GM23338 (cell line): ENCODE measurements around the gene KISS1R.

Experiments used
- CREB1 ChIP-seq: fragments of 250-450 bp; sonication (Bioruptor Pico); IDR thresholded peaks from 2 replicates; pipeline ENCODE4 v1.5.0; 2020; ENCODE audit warnings: low read depth, mild to moderate bottlenecking, moderate library complexity
- EZH2 ChIP-seq: fragments of 200-600 bp; sonication (generic); IDR thresholded peaks from one replicate; pipeline ENCODE4 v1.8.0; 2017; ENCODE audit warnings: antibody characterized with exemption, mild to moderate bottlenecking, low read depth; ENCODE audit not compliant: unreplicated experiment
- JUNB ChIP-seq: IDR thresholded peaks from one replicate; pipeline ENCODE4 v1.6.1; 2016; ENCODE audit warnings: antibody characterized with exemption; ENCODE audit not compliant: unreplicated experiment
- POLR2AphosphoS5 ChIP-seq: IDR thresholded peaks from 2 replicates; pipeline ENCODE4 v1.6.1; 2016; ENCODE audit warnings: antibody characterized with exemption, low read depth
- ZNF331 ChIP-seq: fragments of 250-450 bp; sonication (Bioruptor Pico); IDR thresholded peaks from 2 replicates; pipeline ENCODE4 v1.5.0; 2020; ENCODE audit warnings: low read depth, mild to moderate bottlenecking, moderate library complexity
- TF ChIP-seq, protein P1 (sequence below), 2 experiments: fragments of 200-600 bp in 1 of 2; sonication (generic) in 1 of 2; conservative IDR thresholded peaks; 2 replicates each; pipeline versions ENCODE4 v1.5.1 to v1.6.1; 2016 to 2017; ENCODE audit warnings: antibody characterized with exemption in 2 of 2, low read depth in 2 of 2, mild to moderate bottlenecking in 2 of 2, moderate library complexity in 1 of 2
- TF ChIP-seq, protein P2 (sequence below): IDR thresholded peaks from one replicate; pipeline ENCODE4 v1.6.1; 2018; ENCODE audit warnings: antibody characterized with exemption; ENCODE audit not compliant: unreplicated experiment
- TF ChIP-seq, protein P3 (sequence below): IDR thresholded peaks from 2 replicates; pipeline ENCODE4 v1.6.1; 2016; ENCODE audit warnings: antibody characterized with exemption

DNA sequence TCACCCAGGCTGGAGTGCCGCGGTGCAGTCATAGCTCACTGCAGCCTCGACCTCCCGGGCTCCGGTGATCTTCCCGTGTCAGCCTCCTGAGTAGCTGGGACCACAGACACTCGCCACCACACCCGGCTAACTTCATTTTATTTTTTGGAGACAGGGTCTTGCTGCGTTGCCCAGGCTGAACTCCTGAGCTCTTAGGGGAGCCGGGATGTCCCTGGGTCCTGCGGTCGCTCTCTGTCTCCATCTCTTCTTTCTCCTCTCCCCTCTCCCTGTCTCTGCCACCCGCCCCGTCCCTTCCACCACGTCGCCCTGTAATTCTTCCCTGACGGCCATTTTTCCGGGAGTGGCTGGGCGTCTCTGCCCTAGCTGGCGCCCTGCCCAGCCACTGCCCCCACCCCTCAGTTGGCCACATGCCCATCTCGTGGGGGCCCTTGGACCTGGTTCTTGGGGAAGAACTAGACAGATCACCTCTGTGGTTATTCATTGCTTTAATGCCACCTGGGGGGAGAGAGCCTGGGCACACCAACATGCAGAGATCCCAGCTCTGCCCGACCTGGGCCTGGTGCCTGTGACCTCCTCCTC is 27.6 kb downstream of the KISS1R start:
- TF ChIP-seq, protein P1, sequence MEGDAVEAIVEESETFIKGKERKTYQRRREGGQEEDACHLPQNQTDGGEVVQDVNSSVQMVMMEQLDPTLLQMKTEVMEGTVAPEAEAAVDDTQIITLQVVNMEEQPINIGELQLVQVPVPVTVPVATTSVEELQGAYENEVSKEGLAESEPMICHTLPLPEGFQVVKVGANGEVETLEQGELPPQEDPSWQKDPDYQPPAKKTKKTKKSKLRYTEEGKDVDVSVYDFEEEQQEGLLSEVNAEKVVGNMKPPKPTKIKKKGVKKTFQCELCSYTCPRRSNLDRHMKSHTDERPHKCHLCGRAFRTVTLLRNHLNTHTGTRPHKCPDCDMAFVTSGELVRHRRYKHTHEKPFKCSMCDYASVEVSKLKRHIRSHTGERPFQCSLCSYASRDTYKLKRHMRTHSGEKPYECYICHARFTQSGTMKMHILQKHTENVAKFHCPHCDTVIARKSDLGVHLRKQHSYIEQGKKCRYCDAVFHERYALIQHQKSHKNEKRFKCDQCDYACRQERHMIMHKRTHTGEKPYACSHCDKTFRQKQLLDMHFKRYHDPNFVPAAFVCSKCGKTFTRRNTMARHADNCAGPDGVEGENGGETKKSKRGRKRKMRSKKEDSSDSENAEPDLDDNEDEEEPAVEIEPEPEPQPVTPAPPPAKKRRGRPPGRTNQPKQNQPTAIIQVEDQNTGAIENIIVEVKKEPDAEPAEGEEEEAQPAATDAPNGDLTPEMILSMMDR (conservative IDR thresholded peaks at IDR 0.05; ENCODE audit: low read depth in 2 of 2), result no peak
- TF ChIP-seq CREB1 (CRISPR knock-in tag) (no peak), POLR2AphosphoS5 (no peak), JUNB (no peak), EZH2 (no peak), ZNF331 (CRISPR knock-in tag) (no peak)
- TF ChIP-seq, protein P2, sequence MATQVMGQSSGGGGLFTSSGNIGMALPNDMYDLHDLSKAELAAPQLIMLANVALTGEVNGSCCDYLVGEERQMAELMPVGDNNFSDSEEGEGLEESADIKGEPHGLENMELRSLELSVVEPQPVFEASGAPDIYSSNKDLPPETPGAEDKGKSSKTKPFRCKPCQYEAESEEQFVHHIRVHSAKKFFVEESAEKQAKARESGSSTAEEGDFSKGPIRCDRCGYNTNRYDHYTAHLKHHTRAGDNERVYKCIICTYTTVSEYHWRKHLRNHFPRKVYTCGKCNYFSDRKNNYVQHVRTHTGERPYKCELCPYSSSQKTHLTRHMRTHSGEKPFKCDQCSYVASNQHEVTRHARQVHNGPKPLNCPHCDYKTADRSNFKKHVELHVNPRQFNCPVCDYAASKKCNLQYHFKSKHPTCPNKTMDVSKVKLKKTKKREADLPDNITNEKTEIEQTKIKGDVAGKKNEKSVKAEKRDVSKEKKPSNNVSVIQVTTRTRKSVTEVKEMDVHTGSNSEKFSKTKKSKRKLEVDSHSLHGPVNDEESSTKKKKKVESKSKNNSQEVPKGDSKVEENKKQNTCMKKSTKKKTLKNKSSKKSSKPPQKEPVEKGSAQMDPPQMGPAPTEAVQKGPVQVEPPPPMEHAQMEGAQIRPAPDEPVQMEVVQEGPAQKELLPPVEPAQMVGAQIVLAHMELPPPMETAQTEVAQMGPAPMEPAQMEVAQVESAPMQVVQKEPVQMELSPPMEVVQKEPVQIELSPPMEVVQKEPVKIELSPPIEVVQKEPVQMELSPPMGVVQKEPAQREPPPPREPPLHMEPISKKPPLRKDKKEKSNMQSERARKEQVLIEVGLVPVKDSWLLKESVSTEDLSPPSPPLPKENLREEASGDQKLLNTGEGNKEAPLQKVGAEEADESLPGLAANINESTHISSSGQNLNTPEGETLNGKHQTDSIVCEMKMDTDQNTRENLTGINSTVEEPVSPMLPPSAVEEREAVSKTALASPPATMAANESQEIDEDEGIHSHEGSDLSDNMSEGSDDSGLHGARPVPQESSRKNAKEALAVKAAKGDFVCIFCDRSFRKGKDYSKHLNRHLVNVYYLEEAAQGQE, result no peak
- TF ChIP-seq, protein P3, sequence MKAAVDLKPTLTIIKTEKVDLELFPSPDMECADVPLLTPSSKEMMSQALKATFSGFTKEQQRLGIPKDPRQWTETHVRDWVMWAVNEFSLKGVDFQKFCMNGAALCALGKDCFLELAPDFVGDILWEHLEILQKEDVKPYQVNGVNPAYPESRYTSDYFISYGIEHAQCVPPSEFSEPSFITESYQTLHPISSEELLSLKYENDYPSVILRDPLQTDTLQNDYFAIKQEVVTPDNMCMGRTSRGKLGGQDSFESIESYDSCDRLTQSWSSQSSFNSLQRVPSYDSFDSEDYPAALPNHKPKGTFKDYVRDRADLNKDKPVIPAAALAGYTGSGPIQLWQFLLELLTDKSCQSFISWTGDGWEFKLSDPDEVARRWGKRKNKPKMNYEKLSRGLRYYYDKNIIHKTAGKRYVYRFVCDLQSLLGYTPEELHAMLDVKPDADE, result no peak
